Brain microvascular endothelial cell (primary cell): Measurements from ENCODE around the gene PTTG1IP.

ENCODE experiments used
- DNase-seq: peaks from one replicate; pipeline ENCODE4 v3.0.0-alpha.2; 2020
- H3K27ac ChIP-seq: fragments of 250-450 bp; sonication (Bioruptor Pico); 2 replicates; pipeline ENCODE4 v1.5.1; 2020; ENCODE audit warnings: mild to moderate bottlenecking, moderate library complexity
- H3K27me3 ChIP-seq: fragments of 250-450 bp; sonication (Bioruptor Pico); replicated peaks from 2 replicates; pipeline ENCODE4 v1.5.1; 2020; ENCODE audit warnings: mild to moderate bottlenecking
- H3K36me3 ChIP-seq: fragments of 250-450 bp; sonication (Bioruptor Pico); replicated peaks from 2 replicates; pipeline ENCODE4 v1.5.1; 2020; ENCODE audit warnings: mild to moderate bottlenecking
- H3K4me3 ChIP-seq: 2 replicates; pipeline ENCODE4 v1.5.1; 2011; ENCODE audit warnings: low read depth, mild to moderate bottlenecking, control low read depth, low read length, moderate library complexity
- in situ Hi-C: cut with HindIII; loops from 2 replicates; pipeline ENCODE4 v1.10.0; 2017; ENCODE audit warnings: low sequenced_read_pairs, low pct_ligation_motif_present
- TF ChIP-seq, protein P1 (sequence below): IDR thresholded peaks from 2 replicates; pipeline ENCODE4 v1.5.1; 2011; ENCODE audit warnings: low read depth, mild to moderate bottlenecking, moderate library complexity, low read length, control low read depth, inconsistent platforms; ENCODE audit errors: missing control alignments

PTTG1IP gene

GRCh38 chr21:44898011-44898488, 24.6 kb upstream of the PTTG1IP start:
- in situ Hi-C loops, result no loop called here
- TF ChIP-seq, protein P1, sequence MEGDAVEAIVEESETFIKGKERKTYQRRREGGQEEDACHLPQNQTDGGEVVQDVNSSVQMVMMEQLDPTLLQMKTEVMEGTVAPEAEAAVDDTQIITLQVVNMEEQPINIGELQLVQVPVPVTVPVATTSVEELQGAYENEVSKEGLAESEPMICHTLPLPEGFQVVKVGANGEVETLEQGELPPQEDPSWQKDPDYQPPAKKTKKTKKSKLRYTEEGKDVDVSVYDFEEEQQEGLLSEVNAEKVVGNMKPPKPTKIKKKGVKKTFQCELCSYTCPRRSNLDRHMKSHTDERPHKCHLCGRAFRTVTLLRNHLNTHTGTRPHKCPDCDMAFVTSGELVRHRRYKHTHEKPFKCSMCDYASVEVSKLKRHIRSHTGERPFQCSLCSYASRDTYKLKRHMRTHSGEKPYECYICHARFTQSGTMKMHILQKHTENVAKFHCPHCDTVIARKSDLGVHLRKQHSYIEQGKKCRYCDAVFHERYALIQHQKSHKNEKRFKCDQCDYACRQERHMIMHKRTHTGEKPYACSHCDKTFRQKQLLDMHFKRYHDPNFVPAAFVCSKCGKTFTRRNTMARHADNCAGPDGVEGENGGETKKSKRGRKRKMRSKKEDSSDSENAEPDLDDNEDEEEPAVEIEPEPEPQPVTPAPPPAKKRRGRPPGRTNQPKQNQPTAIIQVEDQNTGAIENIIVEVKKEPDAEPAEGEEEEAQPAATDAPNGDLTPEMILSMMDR, result no peak
- no peak for DNase-seq
- Histone ChIP-seq H3K27me3 (peaks cover 64% of the 10 kb centered on the region), H3K4me3 (no peak overlapping the region), H3K27ac (no peak overlapping the region), H3K36me3 (no peaks in the 10 kb centered on the region)

GRCh38 chr21:44897326-44898010, 24.0 kb upstream of the PTTG1IP start:
- H3K4me3 ChIP-seq, result no peak overlapping the region
- DNase-seq, result no peak
- H3K27me3 ChIP-seq, result peaks cover 68% of the 10 kb centered on the region
- TF ChIP-seq, protein P1, result no peak
- in situ Hi-C loops, result no loop called here
- no peaks in the 10 kb centered on the region for H3K36me3 ChIP-seq
- no peak overlapping the region for H3K27ac ChIP-seq

- TF ChIP-seq, protein P1, result no peak
- H3K27ac ChIP-seq, result no peak overlapping the region
Measured at GRCh38 chr21:44896561-44897286, 23.2 kb upstream of the PTTG1IP start.

GRCh38 chr21:44895859-44896258, 22.4 kb upstream of the PTTG1IP start:
- no peak overlapping the region for H3K27ac ChIP-seq
- in situ Hi-C loops, result no loop called here
- TF ChIP-seq, protein P1, result no peak
- H3K36me3 ChIP-seq, result no peaks in the 10 kb centered on the region
- DNase-seq, result no peak
- peaks cover 70% of the 10 kb centered on the region for H3K27me3 ChIP-seq
- H3K4me3 ChIP-seq, result no peak overlapping the region

More at GRCh38 chr21:44896561-44897286, 23.2 kb upstream of the PTTG1IP start:
- Histone ChIP-seq H3K27me3 (peaks cover 72% of the 10 kb centered on the region), H3K36me3 (no peaks in the 10 kb centered on the region), H3K4me3 (no peak overlapping the region)
- in situ Hi-C loops, result no loop called here
- no peak for DNase-seq

DNA sequence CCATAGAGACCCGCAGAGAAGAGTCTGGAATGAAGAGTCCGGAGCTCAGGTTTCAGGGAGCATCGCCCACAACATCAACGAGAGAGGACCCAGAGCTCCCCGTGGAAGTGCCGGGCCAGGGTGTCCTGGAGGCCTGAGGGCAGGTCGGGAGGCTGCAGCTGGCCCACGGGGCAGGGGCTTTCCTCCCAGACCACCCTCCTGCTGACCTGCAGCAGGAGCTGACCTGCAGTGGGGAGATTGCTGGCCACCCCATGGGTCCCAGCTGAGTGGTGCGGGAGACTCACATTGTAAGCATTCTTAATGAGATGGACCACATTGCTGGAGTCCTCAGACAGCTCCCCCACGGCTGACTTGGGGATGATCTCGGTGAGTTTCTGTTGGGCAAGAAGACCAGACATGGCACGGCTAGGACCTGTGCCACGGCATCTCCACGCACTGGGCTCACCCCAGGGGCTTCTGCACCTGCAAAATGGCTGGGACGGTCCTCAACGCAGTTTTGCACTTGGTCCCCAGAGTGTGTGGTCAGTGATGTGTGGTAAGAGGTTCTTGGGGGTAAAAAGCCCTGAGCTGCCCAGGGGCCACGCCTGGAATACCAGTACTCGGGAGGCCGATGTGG, 21.3 kb upstream of the PTTG1IP start:
- Histone ChIP-seq H3K36me3 (no peaks in the 10 kb centered on the region), H3K27me3 (peaks cover 68% of the 10 kb centered on the region), H3K27ac (no peak overlapping the region), H3K4me3 (no peak overlapping the region)
- in situ Hi-C loops, result no loop called here
- TF ChIP-seq, protein P1, result no peak
- DNase-seq, result no peak
